Measurements from ENCODE around the gene POU3F4. TPM values are rescaled to one million over a fixed set of nuclear protein-coding genes. Genes with fewer than 3 reads are reported as not detected.
A peak's percentile ranks its signal among the peaks of the same experiment; 100 is the strongest.

The POU3F4 gene
- not detected for total RNA-seq

DNA sequence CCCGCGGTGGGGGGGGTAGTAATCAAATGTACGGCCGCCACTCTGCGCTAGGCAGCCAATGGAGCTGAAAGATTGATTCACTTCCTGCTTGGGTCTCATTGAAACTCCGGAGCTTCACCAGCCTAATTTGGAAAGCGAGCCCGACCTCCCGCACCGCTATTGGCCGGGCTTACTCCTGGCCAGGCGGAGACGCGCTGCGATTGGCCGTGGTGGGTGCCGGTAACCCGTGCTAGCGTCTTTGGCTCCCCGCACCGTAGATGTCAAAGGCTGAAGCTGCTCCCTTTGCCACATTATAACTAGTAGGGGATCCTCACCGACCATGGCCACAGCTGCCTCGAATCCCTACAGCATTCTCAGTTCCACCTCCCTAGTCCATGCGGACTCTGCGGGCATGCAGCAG is at the start of gene POU3F4:
TSS of gene POU3F4 (plus strand) at position 285 of the 400 bp plus-strand sequence. CDS start at position 320, 35 bp downstream.
- ATAC-seq (no peak), DNase-seq (no peak)
- Mint-ChIP-seq H3K4me3 (no peak within 1 kb of the TSS), H3K4me1 (peaks cover 2% of the 10 kb centered on the region), H3K9me3 (ENCODE audit: low read depth) (no peaks in the 10 kb centered on the region), H3K27ac (no peak within 1 kb of the TSS), H3K27me3 (peaks cover 44% of the 10 kb centered on the region), H3K36me3 (ENCODE audit: low read depth) (peaks cover 2% of the 10 kb centered on the region)
- CTCF ChIA-PET: no interaction called here
- intact Hi-C loops (cut with DNase I, micrococcal nuclease): no loop called here
- POLR2A ChIA-PET: no interaction called here

DNA sequence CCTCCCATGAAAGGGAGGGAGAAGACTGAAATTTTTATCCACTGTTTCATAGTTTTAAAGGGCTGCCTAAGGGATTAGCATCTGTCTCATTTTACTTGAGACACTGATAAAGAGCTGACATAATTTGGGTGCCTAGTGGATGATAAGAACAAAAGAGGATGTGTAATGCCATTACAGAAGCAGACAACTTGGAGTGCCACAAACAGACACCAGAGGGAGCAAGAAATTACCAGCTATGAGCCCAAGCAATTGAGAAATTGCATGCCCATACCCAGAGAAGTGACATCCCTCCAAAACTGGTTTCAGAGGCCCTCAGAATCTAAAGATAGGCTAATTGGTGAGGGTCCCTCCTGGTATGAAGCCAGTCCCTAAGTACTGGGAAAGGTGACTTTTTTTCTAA is 38.5 kb upstream of the POU3F4 start:
- POLR2A ChIA-PET: no interaction called here
- DNase-seq (peak; percentile 8), ATAC-seq (no peak)
- Mint-ChIP-seq H3K27me3 (no peaks in the 10 kb centered on the region), H3K36me3 (ENCODE audit: low read depth) (no peaks in the 10 kb centered on the region), H3K4me3 (no peak overlapping the region), H3K27ac (no peak overlapping the region), H3K4me1 (no peaks in the 10 kb centered on the region), H3K9me3 (ENCODE audit: low read depth) (no peaks in the 10 kb centered on the region)
- CTCF ChIA-PET: interaction anchor here (0.8 kb wide), 1 partner anchor 166 kb away, joined by 5 read pairs; no protein-coding TSS in a partner anchor
- intact Hi-C loops (cut with DNase I, micrococcal nuclease): loop anchor here in 1 of 2 experiments (1.0 kb wide), 1 partner anchor 166 kb away; no protein-coding TSS in a partner anchor

DNA sequence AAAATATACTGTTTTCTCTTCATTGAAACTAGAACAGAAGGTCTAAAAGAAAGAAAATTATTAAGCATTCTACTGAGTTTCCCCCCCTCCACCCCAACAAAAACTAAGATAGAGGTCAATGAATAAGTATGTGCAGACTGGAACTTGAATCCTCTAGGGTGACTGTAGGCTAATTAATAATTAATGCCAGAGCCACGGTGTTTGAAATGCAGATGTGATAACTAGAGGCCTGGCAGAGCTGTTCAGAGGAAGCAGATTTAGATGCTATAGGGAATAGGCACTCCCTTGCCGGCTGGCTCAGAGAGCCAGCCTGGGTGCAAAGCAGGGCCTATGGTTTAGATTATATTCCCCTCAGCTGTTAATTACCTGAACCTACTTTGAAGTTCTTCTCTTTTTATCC is 12.2 kb upstream of the POU3F4 start:
- H3K9me3 Mint-ChIP-seq (ENCODE audit: low read depth): no peaks in the 10 kb centered on the region
- no peak for DNase-seq
- intact Hi-C loops (cut with DNase I, micrococcal nuclease): no loop called here
- POLR2A ChIA-PET: no interaction called here
- no peak overlapping the region for H3K27ac Mint-ChIP-seq
- CTCF ChIA-PET: no interaction called here
- no peaks in the 10 kb centered on the region for H3K27me3 Mint-ChIP-seq
- no peaks in the 10 kb centered on the region for H3K36me3 Mint-ChIP-seq (ENCODE audit: low read depth)
- no peaks in the 10 kb centered on the region for H3K4me1 Mint-ChIP-seq
- H3K4me3 Mint-ChIP-seq: no peak overlapping the region
- no peak for ATAC-seq

DNA sequence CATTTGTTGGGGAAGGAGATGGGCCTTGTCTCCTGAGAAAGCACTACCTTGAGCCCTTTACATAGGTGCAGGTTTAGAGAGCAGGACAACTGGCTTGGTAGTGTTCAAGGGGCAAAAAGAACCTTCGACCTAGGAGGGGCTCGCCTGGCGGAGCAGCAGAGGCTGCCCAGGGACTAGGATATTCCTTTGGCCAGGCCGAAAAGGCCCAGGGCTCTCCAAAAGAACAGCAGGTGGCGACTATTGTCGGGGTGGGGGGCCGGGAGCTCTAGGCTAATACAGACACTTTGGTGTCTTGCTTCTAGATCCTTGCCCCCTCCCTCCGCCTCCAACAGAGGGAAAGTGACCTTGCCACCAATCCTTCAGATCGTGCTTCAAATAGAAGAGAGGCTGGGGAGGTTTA is 7.1 kb upstream of the POU3F4 start:
- ChIA-PET POLR2A (no interaction called here), CTCF (no interaction called here)
- intact Hi-C loops (cut with DNase I, micrococcal nuclease): no loop called here
- H3K36me3 Mint-ChIP-seq (ENCODE audit: low read depth): no peaks in the 10 kb centered on the region
- ATAC-seq (no peak), DNase-seq (no peak)
- peaks cover 20% of the 10 kb centered on the region for H3K27me3 Mint-ChIP-seq
- no peak overlapping the region for H3K4me3 Mint-ChIP-seq
- H3K9me3 Mint-ChIP-seq (ENCODE audit: low read depth): no peaks in the 10 kb centered on the region
- H3K27ac Mint-ChIP-seq: no peak overlapping the region
- H3K4me1 Mint-ChIP-seq: no peaks in the 10 kb centered on the region

DNA sequence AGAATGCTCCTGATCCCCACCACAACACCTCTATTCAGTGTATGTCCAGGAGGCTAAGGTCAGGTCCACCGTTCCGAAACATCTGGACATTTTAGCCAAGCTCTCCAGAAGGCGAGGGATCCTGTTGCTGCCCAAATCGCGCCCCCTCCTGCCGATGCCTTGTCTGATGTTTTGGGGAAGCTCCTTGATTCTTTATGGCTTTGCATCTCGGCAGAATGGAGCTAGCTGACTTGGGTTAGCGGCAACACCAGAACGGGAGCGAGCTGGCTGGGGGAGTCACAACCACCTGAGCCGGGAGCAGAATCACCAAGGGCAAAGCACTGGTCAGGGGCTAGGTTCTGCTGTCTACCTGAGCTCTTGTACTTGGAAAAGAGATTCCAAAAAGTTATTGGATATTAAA is 6.6 kb upstream of the POU3F4 start:
- Mint-ChIP-seq H3K27me3 (peaks cover 21% of the 10 kb centered on the region), H3K4me3 (no peak overlapping the region), H3K27ac (no peak overlapping the region), H3K4me1 (no peaks in the 10 kb centered on the region), H3K36me3 (ENCODE audit: low read depth) (no peaks in the 10 kb centered on the region), H3K9me3 (ENCODE audit: low read depth) (no peaks in the 10 kb centered on the region)
- intact Hi-C loops (cut with DNase I, micrococcal nuclease): no loop called here
- ChIA-PET POLR2A (no interaction called here), CTCF (no interaction called here)
- DNase-seq (no peak), ATAC-seq (no peak)

DNA sequence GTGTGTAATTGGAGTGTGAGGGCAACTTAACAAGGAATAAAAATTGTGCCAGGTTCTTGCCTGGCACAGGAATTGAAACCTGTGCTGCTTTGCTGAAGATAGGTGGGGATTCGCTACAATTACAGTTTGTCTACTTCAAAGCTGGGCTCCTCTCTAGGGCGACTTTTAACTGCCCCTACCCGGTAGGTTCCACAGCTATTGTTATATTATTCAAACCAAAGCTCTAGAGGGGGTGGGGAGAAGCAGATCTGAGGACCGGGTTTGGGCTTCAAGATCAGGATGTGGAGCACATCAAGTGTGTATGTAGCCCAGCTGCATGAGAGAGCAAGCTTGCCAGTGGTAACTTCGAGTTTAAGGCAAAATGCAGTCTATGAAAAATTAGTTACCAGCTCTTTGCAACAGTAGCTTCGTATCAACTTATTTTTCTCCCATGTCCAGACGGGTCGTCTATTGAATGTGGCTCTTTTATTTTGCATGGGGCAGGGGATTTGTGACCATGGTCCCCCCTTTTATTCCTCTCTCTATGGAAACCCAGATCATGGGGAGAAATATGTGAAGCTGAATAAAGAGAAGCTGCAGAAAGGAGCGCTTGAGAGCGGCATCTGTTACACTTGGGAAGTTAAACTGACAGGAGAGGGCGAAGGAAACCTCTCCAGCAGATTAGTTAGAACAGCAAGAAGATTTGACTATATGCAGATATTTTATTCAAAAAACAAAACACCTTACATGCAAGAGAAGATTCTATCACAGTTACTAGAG is 3.2 kb upstream of the POU3F4 start:
- DNase-seq (no peak), ATAC-seq (no peak)
- Mint-ChIP-seq H3K27ac (no peak overlapping the region), H3K9me3 (ENCODE audit: low read depth) (no peaks in the 10 kb centered on the region), H3K36me3 (ENCODE audit: low read depth) (peaks cover 2% of the 10 kb centered on the region), H3K27me3 (peaks cover 40% of the 10 kb centered on the region), H3K4me3 (no peak overlapping the region), H3K4me1 (peaks cover 2% of the 10 kb centered on the region)
- ChIA-PET POLR2A (no interaction called here), CTCF (no interaction called here)
- intact Hi-C loops (cut with DNase I, micrococcal nuclease): no loop called here

DNA sequence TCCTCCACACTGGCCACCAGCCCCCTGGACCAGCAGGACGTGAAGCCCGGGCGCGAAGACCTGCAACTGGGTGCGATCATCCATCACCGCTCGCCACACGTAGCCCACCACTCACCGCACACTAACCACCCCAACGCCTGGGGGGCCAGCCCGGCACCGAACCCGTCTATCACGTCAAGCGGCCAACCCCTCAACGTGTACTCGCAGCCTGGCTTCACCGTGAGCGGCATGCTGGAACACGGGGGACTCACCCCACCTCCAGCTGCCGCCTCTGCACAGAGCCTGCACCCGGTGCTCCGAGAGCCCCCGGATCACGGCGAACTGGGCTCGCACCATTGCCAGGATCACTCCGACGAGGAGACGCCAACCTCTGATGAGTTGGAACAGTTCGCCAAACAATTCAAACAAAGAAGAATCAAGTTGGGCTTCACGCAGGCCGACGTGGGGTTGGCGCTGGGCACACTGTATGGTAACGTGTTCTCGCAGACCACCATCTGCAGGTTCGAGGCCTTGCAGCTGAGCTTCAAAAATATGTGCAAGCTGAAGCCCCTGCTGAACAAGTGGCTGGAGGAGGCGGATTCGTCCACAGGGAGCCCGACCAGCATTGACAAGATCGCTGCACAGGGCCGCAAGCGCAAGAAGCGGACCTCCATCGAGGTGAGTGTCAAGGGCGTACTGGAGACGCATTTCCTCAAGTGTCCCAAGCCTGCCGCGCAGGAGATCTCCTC is 600 bp downstream of the POU3F4 start:
- ChIA-PET CTCF (no interaction called here), POLR2A (no interaction called here)
- peaks cover 2% of the 10 kb centered on the region for H3K36me3 Mint-ChIP-seq (ENCODE audit: low read depth)
- DNase-seq (no peak), ATAC-seq (no peak)
- intact Hi-C loops (cut with DNase I, micrococcal nuclease): no loop called here
- peaks cover 42% of the 10 kb centered on the region for H3K27me3 Mint-ChIP-seq
- peaks cover 2% of the 10 kb centered on the region for H3K4me1 Mint-ChIP-seq
- no peak overlapping the region for H3K4me3 Mint-ChIP-seq
- H3K9me3 Mint-ChIP-seq (ENCODE audit: low read depth): no peaks in the 10 kb centered on the region
- no peak overlapping the region for H3K27ac Mint-ChIP-seq

DNA sequence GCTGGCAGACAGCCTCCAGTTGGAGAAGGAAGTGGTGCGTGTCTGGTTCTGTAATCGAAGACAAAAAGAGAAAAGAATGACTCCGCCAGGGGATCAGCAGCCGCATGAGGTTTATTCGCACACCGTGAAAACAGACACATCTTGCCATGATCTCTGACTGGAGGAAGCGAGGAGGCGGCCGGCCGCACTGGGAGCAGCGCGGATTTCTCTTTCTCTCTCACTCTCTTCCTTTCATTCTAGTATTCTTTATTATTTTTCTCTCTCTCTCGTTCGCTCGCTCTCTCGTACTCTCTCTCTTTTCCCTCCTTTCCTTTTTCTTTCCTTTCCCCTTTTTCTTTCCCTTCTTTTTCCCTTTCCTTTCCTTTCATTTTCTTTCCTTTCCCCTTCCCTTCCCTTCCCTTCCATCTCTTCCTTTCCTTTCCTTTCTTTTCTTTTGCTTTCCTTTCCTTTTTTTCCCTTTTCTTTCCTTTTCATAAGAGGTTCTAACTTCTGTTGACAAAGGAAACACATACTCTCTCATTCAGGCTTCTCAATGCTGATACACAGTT is 1.2 kb downstream of the POU3F4 start:
- Mint-ChIP-seq H3K9me3 (ENCODE audit: low read depth) (no peaks in the 10 kb centered on the region), H3K4me3 (no peak overlapping the region), H3K4me1 (peaks cover 2% of the 10 kb centered on the region), H3K27me3 (peaks cover 38% of the 10 kb centered on the region), H3K27ac (no peak overlapping the region), H3K36me3 (ENCODE audit: low read depth) (peaks cover 2% of the 10 kb centered on the region)
- no peak for DNase-seq
- intact Hi-C loops (cut with DNase I, micrococcal nuclease): no loop called here
- no peak for ATAC-seq
- CTCF ChIA-PET: no interaction called here
- POLR2A ChIA-PET: no interaction called here

DNA sequence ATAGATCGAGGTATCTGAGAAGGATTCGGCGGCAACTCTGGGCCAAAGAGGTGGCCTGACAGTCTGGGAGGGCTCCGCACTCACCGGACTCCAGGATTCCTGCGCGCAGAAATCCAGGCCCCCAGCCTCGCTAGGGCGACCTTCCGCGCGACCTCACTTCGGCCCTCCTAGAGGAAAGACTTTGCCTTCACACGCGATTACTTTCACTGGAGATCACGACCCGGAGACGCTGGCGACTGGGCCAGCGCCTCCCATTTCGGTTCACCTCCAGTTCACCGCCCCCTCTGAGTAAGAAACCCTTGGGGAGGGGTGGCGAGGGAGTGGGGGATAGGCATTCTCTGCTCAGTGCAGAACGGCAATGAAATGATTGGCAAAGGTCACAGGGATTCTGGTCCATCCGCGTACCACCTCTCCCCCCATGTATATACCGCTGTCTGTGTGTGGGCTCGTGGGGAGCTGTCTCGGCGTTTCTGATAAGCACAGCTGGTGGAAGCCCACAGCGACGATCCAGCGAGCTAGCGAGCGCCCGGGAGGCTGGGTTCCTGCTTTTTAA is 2.5 kb downstream of the POU3F4 start:
- Mint-ChIP-seq H3K36me3 (ENCODE audit: low read depth) (peaks cover 2% of the 10 kb centered on the region), H3K4me3 (no peak overlapping the region), H3K4me1 (peaks cover 2% of the 10 kb centered on the region), H3K27ac (no peak overlapping the region), H3K27me3 (peaks cover 34% of the 10 kb centered on the region), H3K9me3 (ENCODE audit: low read depth) (no peaks in the 10 kb centered on the region)
- CTCF ChIA-PET: no interaction called here
- intact Hi-C loops (cut with DNase I, micrococcal nuclease): no loop called here
- DNase-seq: no peak
- ATAC-seq: no peak
- POLR2A ChIA-PET: no interaction called here

DNA sequence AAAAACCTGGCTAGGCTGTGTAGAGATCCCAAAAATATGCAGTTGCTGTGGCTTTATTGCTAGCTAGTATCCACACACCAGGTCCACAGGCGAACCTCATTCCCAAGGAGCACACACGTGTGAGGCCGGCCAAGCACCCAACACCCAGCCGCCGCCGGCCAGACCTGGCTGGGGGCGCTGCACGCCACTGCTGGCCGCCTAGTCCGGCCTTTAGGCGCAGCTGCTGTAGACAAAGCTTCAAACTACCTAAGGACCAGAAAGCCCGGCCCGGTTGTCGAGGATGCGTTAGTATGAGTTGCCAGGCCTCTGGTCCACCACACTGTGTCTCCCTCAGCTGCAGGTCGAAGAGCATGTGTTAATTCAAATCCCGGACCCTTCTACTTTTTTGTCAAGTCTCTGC is 3.1 kb downstream of the POU3F4 start:
- H3K9me3 Mint-ChIP-seq (ENCODE audit: low read depth): no peaks in the 10 kb centered on the region
- no peak for ATAC-seq
- no peak overlapping the region for H3K27ac Mint-ChIP-seq
- DNase-seq: no peak
- CTCF ChIA-PET: no interaction called here
- H3K27me3 Mint-ChIP-seq: peaks cover 32% of the 10 kb centered on the region
- H3K4me1 Mint-ChIP-seq: peaks cover 2% of the 10 kb centered on the region
- no peak overlapping the region for H3K4me3 Mint-ChIP-seq
- POLR2A ChIA-PET: no interaction called here
- peaks cover 2% of the 10 kb centered on the region for H3K36me3 Mint-ChIP-seq (ENCODE audit: low read depth)
- intact Hi-C loops (cut with DNase I, micrococcal nuclease): no loop called here

DNA sequence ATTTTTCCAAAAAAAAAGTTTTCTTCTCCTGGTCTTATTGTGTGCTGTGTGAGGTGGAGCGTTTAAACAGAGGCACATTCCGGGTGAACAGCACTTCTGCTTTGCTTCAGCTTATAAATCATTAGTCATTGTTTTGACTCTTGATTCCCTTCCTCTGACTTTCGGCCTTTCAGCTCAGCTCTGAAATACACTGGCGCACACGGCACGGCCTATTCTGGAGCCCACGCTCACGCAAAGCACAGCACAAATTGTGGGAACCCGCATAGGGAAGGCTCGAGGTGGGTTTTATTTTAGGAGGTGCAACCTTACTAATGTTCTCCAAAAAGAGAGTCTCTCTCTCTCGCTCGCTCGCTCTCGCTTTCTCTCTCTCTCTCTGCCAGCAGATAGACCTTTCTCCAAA is 4.0 kb downstream of the POU3F4 start:
- ChIA-PET CTCF (no interaction called here), POLR2A (no interaction called here)
- Mint-ChIP-seq H3K27ac (no peak overlapping the region), H3K4me3 (no peak overlapping the region), H3K36me3 (ENCODE audit: low read depth) (peaks cover 2% of the 10 kb centered on the region), H3K9me3 (ENCODE audit: low read depth) (no peaks in the 10 kb centered on the region), H3K4me1 (peaks cover 2% of the 10 kb centered on the region), H3K27me3 (peaks cover 32% of the 10 kb centered on the region)
- intact Hi-C loops (cut with DNase I, micrococcal nuclease): no loop called here
- DNase-seq (no peak), ATAC-seq (no peak)

DNA sequence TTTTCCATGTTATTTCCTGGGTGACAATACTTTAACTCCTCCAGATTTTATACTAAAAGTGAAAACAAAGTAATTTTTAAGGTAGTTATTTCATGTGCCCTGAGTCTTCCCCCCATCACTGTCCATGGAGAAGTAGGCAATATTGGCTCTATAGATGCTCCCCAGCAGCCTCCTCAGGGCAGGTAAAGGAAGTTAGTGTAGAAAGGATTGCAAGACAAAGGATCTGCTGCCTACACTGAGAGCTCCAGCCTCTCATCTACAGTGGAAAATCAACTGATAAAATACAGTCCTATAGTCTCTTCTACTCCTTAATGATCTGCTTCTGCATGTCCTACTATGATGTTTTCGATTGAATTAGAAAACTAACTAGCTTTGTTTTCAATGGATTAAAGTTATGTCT is 8.5 kb downstream of the POU3F4 start:
- H3K9me3 Mint-ChIP-seq (ENCODE audit: low read depth): no peaks in the 10 kb centered on the region
- DNase-seq: no peak
- ATAC-seq: no peak
- H3K27ac Mint-ChIP-seq: no peak overlapping the region
- ChIA-PET POLR2A (no interaction called here), CTCF (no interaction called here)
- H3K4me1 Mint-ChIP-seq: no peaks in the 10 kb centered on the region
- H3K4me3 Mint-ChIP-seq: no peak overlapping the region
- no peaks in the 10 kb centered on the region for H3K36me3 Mint-ChIP-seq (ENCODE audit: low read depth)
- intact Hi-C loops (cut with DNase I, micrococcal nuclease): no loop called here
- peaks cover 6% of the 10 kb centered on the region for H3K27me3 Mint-ChIP-seq

Measured in activated CD4-positive, alpha-beta T cell treated with anti-CD3 and anti-CD28 coated beads for 36 hours (primary cell).